ENCODE measurements around the gene CMTM5.

DNA sequence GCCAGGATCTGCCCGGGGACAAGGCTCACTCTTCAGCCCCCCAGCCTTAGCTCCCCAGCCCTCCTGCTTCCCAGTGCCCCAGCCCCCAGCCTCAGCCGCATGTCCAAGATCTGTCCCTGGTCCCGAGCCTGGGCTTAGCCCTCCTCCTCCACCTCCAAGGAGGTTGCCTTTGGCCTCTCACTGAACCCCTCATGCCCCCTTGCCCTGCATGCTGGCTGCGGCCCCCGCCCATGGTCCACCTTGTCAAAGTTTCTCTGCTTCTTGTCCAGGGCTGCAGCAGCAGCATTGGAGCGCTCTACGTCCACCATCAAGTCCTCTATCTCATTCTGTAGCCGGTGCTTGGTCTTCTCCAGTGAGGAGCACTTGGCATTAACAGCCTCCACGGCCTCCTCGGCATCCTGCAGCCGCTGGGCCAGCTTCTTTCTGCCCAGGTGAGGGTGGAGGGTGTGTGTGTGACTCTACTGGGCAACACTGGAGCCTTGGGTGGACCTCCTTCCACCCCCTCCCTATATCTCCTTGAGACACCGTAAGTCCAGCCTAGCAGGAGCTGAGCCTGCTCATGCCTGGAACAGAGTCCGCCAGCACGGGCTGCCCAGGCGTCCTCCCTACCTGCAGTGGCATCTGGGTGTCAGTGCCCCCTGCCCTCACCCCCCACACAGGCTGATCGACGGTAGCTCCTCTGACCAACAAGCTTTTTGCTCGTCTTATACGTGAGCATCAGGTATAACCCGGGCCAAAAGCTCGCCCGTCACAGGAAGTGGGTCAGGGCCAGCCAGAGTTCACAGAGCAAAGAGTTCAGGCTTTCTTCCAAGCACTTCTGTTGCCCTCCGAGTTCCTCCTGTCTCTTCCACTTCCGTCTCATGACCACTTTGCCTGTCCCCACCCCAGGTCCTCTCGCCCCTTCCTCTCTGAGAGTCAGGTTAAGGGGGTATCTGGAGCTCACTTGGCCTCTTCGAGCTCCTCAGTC lies 11.4 kb downstream of the CMTM5 start:
- TF ChIP-seq, protein P1, sequence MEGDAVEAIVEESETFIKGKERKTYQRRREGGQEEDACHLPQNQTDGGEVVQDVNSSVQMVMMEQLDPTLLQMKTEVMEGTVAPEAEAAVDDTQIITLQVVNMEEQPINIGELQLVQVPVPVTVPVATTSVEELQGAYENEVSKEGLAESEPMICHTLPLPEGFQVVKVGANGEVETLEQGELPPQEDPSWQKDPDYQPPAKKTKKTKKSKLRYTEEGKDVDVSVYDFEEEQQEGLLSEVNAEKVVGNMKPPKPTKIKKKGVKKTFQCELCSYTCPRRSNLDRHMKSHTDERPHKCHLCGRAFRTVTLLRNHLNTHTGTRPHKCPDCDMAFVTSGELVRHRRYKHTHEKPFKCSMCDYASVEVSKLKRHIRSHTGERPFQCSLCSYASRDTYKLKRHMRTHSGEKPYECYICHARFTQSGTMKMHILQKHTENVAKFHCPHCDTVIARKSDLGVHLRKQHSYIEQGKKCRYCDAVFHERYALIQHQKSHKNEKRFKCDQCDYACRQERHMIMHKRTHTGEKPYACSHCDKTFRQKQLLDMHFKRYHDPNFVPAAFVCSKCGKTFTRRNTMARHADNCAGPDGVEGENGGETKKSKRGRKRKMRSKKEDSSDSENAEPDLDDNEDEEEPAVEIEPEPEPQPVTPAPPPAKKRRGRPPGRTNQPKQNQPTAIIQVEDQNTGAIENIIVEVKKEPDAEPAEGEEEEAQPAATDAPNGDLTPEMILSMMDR (IDR thresholded peaks at IDR 0.05): no peak
- TF ChIP-seq EP300 (IDR thresholded peaks at IDR 0.05) (no peak), POLR2A (IDR thresholded peaks at IDR 0.05) (no peak), POLR2AphosphoS5 (IDR thresholded peaks at IDR 0.05) (no peak)
